Erythroblast (primary cell): ENCODE results near the gene SOX18.

Experiments used
- DNase-seq, 2 experiments: peaks; one replicate each; lab custom pipeline; 2025; lab: John Stamatoyannopoulos, UW
- GATA1 ChIP-seq: IDR thresholded peaks from 2 replicates; pipeline ENCODE4 v1.6.1; 2011; ENCODE audit warnings: low read depth, mild to moderate bottlenecking, control low read depth, low read length, moderate library complexity
- POLR2A ChIP-seq: IDR thresholded peaks from 2 replicates; pipeline ENCODE4 v1.6.1; 2011; ENCODE audit warnings: mild to moderate bottlenecking, low read length

The SOX18 gene

GRCh38 chr20:64038565-64039292 is 10.7 kb downstream of the SOX18 start:
- peak; percentile 79 to 82 for DNase-seq
- no peak for TF ChIP-seq POLR2A
- TF ChIP-seq GATA1, result no peak

GRCh38 chr20:64038224-64038564 is 11.2 kb downstream of the SOX18 start:
- peak in 1 of 2 experiments; percentile 58 for DNase-seq
- TF ChIP-seq POLR2A (no peak), GATA1 (no peak)

GRCh38 chr20:64037498-64038213 is 11.8 kb downstream of the SOX18 start:
- peak; percentile 32 to 46 for DNase-seq
- no peak for TF ChIP-seq GATA1
- TF ChIP-seq POLR2A, result no peak

GRCh38 chr20:64037199-64037497 is 12.3 kb downstream of the SOX18 start:
- no peak for TF ChIP-seq POLR2A
- no peak for TF ChIP-seq GATA1
- no peak for DNase-seq

GRCh38 chr20:64036346-64037198 is 12.9 kb downstream of the SOX18 start:
- DNase-seq, result no peak
- TF ChIP-seq POLR2A (no peak), GATA1 (no peak)

GRCh38 chr20:64035933-64036345 is 13.5 kb downstream of the SOX18 start, which contains the start of gene C20orf204:
TSS of gene C20orf204 (plus strand) at chr20:64036182. CDS start at chr20:64036324, 142 bp downstream.
- DNase-seq, result no peak
- TF ChIP-seq GATA1 (no peak), POLR2A (no peak)

- no peak for TF ChIP-seq GATA1
- TF ChIP-seq POLR2A, result no peak
- no peak for DNase-seq
These were observed 14.1 kb downstream of the SOX18 start for GRCh38 chr20:64035066-64035932.

GRCh38 chr20:64033981-64034493 is 15.4 kb downstream of the SOX18 start:
- DNase-seq, result no peak
- TF ChIP-seq POLR2A (no peak), GATA1 (no peak)

- TF ChIP-seq GATA1 (no peak), POLR2A (no peak)
- DNase-seq, result no peak
These were observed 16.5 kb downstream of the SOX18 start for GRCh38 chr20:64032706-64033624.

- no peak for DNase-seq
These were observed 17.6 kb downstream of the SOX18 start for GRCh38 chr20:64031822-64032314.

GRCh38 chr20:64030371-64031134 is 18.9 kb downstream of the SOX18 start:
- DNase-seq, result no peak
- no peak for TF ChIP-seq POLR2A
- TF ChIP-seq GATA1, result no peak

More at GRCh38 chr20:64031822-64032314, 17.6 kb downstream of the SOX18 start:
- no peak for TF ChIP-seq POLR2A
